ENCODE measurements around the gene TTC13. TPM values are rescaled to one million over a fixed set of nuclear protein-coding genes. Genes with fewer than 3 reads are reported as not detected.

The TTC13 gene
- total RNA-seq, 6 donors from 2014 or later: 18.6 to 41.9 (median 33.3) TPM

- Histone ChIP-seq H3K36me3 (no peaks in the 10 kb centered on the region), H3K4me1 (peaks cover 0 to 5% (median 2%) of the 10 kb centered on the region in 4 donors), H3K4me3 (no peak overlapping the region), H3K9me3 (no peaks in the 10 kb centered on the region), H3K27ac (no peak overlapping the region), H3K27me3 (no peaks in the 10 kb centered on the region)
- TF ChIP-seq EP300 (IDR thresholded peaks at IDR 0.05) (no peak), POLR2A (IDR thresholded peaks at IDR 0.05) (no peak), CTCF (IDR thresholded peaks at IDR 0.05) (no peak), POLR2AphosphoS5 (IDR thresholded peaks at IDR 0.05) (no peak)
- no peak for DNase-seq
- no peak for ATAC-seq (ENCODE audit: low FRiP score in 2 of 2)
- 84 to 90% methylated on average over 6 of the region's 6 CpGs for WGBS, 2 donors
Observed at GRCh38 chr1:230892018-230892491, 86.6 kb downstream of the TTC13 start.

GRCh38 chr1:230891413-230891812 is 87.2 kb downstream of the TTC13 start:
- Histone ChIP-seq H3K27ac (no peak overlapping the region), H3K27me3 (no peaks in the 10 kb centered on the region), H3K9me3 (no peaks in the 10 kb centered on the region), H3K36me3 (no peaks in the 10 kb centered on the region), H3K4me1 (peaks cover 0 to 4% (median 0%) of the 10 kb centered on the region in 4 donors), H3K4me3 (no peak overlapping the region)
- no peak for ATAC-seq (ENCODE audit: low FRiP score in 2 of 2)
- no peak for TF ChIP-seq POLR2A (IDR thresholded peaks at IDR 0.05)
- no peak for TF ChIP-seq POLR2AphosphoS5 (IDR thresholded peaks at IDR 0.05)
- no peak for TF ChIP-seq CTCF (IDR thresholded peaks at IDR 0.05)
- no peak for TF ChIP-seq EP300 (IDR thresholded peaks at IDR 0.05)
- DNase-seq: no peak
- 62 to 70% methylated on average over 2 of the region's 2 CpGs for WGBS, 2 donors

- Histone ChIP-seq H3K36me3 (no peaks in the 10 kb centered on the region), H3K27ac (no peak overlapping the region), H3K4me1 (no peaks in the 10 kb centered on the region), H3K9me3 (peaks cover 0 to 12% (median 8%) of the 10 kb centered on the region in 4 donors), H3K4me3 (no peak overlapping the region), H3K27me3 (no peaks in the 10 kb centered on the region)
- 94 to 96% methylated on average over 2 of the region's 2 CpGs for WGBS, 2 donors
- no peak for TF ChIP-seq POLR2A (IDR thresholded peaks at IDR 0.05)
- ATAC-seq (ENCODE audit: low FRiP score in 2 of 2): no peak
- no peak for DNase-seq
Observed at GRCh38 chr1:230884646-230885045, 94.0 kb downstream of the TTC13 start.

GRCh38 chr1:230883967-230884366 is 94.7 kb downstream of the TTC13 start:
- no peak overlapping the region for H3K4me3 ChIP-seq
- WGBS, 2 donors: 81 to 91% methylated on average over 4 of the region's 4 CpGs
- no peak for ATAC-seq (ENCODE audit: low FRiP score in 2 of 2)

GRCh38 chr1:230879778-230880177 is 98.9 kb downstream of the TTC13 start:
- Histone ChIP-seq H3K27me3 (no peaks in the 10 kb centered on the region), H3K9me3 (peaks cover 0 to 6% (median 4%) of the 10 kb centered on the region in 4 donors)

More at GRCh38 chr1:230883967-230884366, 94.7 kb downstream of the TTC13 start:
- Histone ChIP-seq H3K27me3 (no peaks in the 10 kb centered on the region), H3K27ac (no peak overlapping the region), H3K36me3 (no peaks in the 10 kb centered on the region), H3K4me1 (no peaks in the 10 kb centered on the region), H3K9me3 (peaks cover 0 to 12% (median 8%) of the 10 kb centered on the region in 4 donors)
- DNase-seq: no peak
- TF ChIP-seq POLR2A (IDR thresholded peaks at IDR 0.05) (no peak), POLR2AphosphoS5 (IDR thresholded peaks at IDR 0.05) (no peak), CTCF (IDR thresholded peaks at IDR 0.05) (no peak), EP300 (IDR thresholded peaks at IDR 0.05) (no peak)

More at GRCh38 chr1:230879778-230880177, 98.9 kb downstream of the TTC13 start:
- Histone ChIP-seq H3K4me3 (no peak overlapping the region), H3K27ac (no peak overlapping the region), H3K36me3 (no peaks in the 10 kb centered on the region), H3K4me1 (no peaks in the 10 kb centered on the region)
- TF ChIP-seq POLR2AphosphoS5 (IDR thresholded peaks at IDR 0.05): no peak
- TF ChIP-seq CTCF (IDR thresholded peaks at IDR 0.05): no peak
- no peak for TF ChIP-seq POLR2A (IDR thresholded peaks at IDR 0.05)
- no peak for TF ChIP-seq EP300 (IDR thresholded peaks at IDR 0.05)
- WGBS, 2 donors: 35 to 38% methylated on average over 6 to 8 of the region's 8 CpGs
- ATAC-seq (ENCODE audit: low FRiP score in 2 of 2) (no peak), DNase-seq (no peak)
